ENCODE measurements around the gene WDR72. TPM values are rescaled to one million over a fixed set of nuclear protein-coding genes. Genes with fewer than 3 reads are reported as not detected.

The WDR72 gene
- total RNA-seq, 2 experiments from 2014 or later = not detected

- BruUV-seq (replicated peaks) = no TSS peak
- POLR2A ChIA-PET = no interaction called here
- no peaks in the 10 kb centered on the region for H3K36me3 ChIP-seq (ENCODE audit: insufficient read depth, low read length)
- intact Hi-C loops (cut with micrococcal nuclease; ENCODE audit: unreplicated experiment) = no loop called here
- no peaks in the 10 kb centered on the region for H3K9me3 ChIP-seq (ENCODE audit: low read length)
- TF ChIP-seq EZH2phosphoT487 (IDR thresholded peaks at IDR 0.05; ENCODE audit: borderline replicate concordance, low read depth, low read length) = no peak
- TF ChIP-seq, protein P1, sequence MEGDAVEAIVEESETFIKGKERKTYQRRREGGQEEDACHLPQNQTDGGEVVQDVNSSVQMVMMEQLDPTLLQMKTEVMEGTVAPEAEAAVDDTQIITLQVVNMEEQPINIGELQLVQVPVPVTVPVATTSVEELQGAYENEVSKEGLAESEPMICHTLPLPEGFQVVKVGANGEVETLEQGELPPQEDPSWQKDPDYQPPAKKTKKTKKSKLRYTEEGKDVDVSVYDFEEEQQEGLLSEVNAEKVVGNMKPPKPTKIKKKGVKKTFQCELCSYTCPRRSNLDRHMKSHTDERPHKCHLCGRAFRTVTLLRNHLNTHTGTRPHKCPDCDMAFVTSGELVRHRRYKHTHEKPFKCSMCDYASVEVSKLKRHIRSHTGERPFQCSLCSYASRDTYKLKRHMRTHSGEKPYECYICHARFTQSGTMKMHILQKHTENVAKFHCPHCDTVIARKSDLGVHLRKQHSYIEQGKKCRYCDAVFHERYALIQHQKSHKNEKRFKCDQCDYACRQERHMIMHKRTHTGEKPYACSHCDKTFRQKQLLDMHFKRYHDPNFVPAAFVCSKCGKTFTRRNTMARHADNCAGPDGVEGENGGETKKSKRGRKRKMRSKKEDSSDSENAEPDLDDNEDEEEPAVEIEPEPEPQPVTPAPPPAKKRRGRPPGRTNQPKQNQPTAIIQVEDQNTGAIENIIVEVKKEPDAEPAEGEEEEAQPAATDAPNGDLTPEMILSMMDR (conservative IDR thresholded peaks at IDR 0.05; ENCODE audit: low read length) = no peak
- H3K4me3 ChIP-seq (ENCODE audit: low read depth, low read length, poor library complexity, severe bottlenecking) = no peak overlapping the region
- H3K9me2 ChIP-seq (ENCODE audit: insufficient read depth, low read length) = no peaks in the 10 kb centered on the region
- H3K79me2 ChIP-seq (ENCODE audit: insufficient read depth, low read depth, low read length) = no peaks in the 10 kb centered on the region
- H3K4me1 ChIP-seq (ENCODE audit: insufficient read depth, low read length, poor library complexity, severe bottlenecking) = no peaks in the 10 kb centered on the region
- CTCF ChIA-PET (ENCODE audit: unreplicated experiment) = no interaction called here
- no peaks in the 10 kb centered on the region for H4K20me1 ChIP-seq (ENCODE audit: insufficient read depth, low read length)
- no peak overlapping the region for H2AFZ ChIP-seq (ENCODE audit: low read length)
- no peak overlapping the region for H3K27ac ChIP-seq (ENCODE audit: low read depth, low read length, poor library complexity, severe bottlenecking)
- DNase-seq (ENCODE audit: low spot score) = no peak
- no peak overlapping the region for H3K4me2 ChIP-seq (ENCODE audit: low read length)
These were observed 168.4 kb downstream of the WDR72 start for GRCh38 chr15:53591041-53591440.

- TF ChIP-seq, protein P1 (conservative IDR thresholded peaks at IDR 0.05; ENCODE audit: low read length) = no peak
- TF ChIP-seq EZH2phosphoT487 (IDR thresholded peaks at IDR 0.05; ENCODE audit: borderline replicate concordance, low read depth, low read length) = no peak
These were observed 169.1 kb downstream of the WDR72 start for GRCh38 chr15:53590380-53590779.

GRCh38 chr15:53589520-53590057, 169.9 kb downstream of the WDR72 start:
- DNase-seq (ENCODE audit: low spot score) = no peak
- Histone ChIP-seq H3K79me2 (ENCODE audit: insufficient read depth, low read depth, low read length) (no peaks in the 10 kb centered on the region), H3K4me3 (ENCODE audit: low read depth, low read length, poor library complexity, severe bottlenecking) (no peak overlapping the region), H3K27ac (ENCODE audit: low read depth, low read length, poor library complexity, severe bottlenecking) (no peak overlapping the region), H3K9me2 (ENCODE audit: insufficient read depth, low read length) (no peaks in the 10 kb centered on the region), H3K36me3 (ENCODE audit: insufficient read depth, low read length) (no peaks in the 10 kb centered on the region), H4K20me1 (ENCODE audit: insufficient read depth, low read length) (no peaks in the 10 kb centered on the region), H3K4me2 (ENCODE audit: low read length) (no peak overlapping the region), H3K9me3 (ENCODE audit: low read length) (no peaks in the 10 kb centered on the region), H3K4me1 (ENCODE audit: insufficient read depth, low read length, poor library complexity, severe bottlenecking) (no peaks in the 10 kb centered on the region), H2AFZ (ENCODE audit: low read length) (no peak overlapping the region)
- BruUV-seq (replicated peaks) = no TSS peak
- no peak for TF ChIP-seq EZH2phosphoT487 (IDR thresholded peaks at IDR 0.05; ENCODE audit: borderline replicate concordance, low read depth, low read length)
- TF ChIP-seq, protein P1 (conservative IDR thresholded peaks at IDR 0.05; ENCODE audit: low read length) = no peak
- ChIA-PET CTCF (ENCODE audit: unreplicated experiment) (no interaction called here), POLR2A (interaction anchor here (0.6 kb wide), 1 partner anchor 151 kb away, joined by 4 read pairs; no protein-coding TSS in a partner anchor)
- intact Hi-C loops (cut with micrococcal nuclease; ENCODE audit: unreplicated experiment) = no loop called here

More at GRCh38 chr15:53590380-53590779, 169.1 kb downstream of the WDR72 start:
- ChIA-PET CTCF (ENCODE audit: unreplicated experiment) (no interaction called here), POLR2A (interaction anchor here (0.6 kb wide), 1 partner anchor 151 kb away, joined by 4 read pairs; no protein-coding TSS in a partner anchor)
- no peaks in the 10 kb centered on the region for H3K36me3 ChIP-seq (ENCODE audit: insufficient read depth, low read length)
- no peak for DNase-seq (ENCODE audit: low spot score)
- H3K4me3 ChIP-seq (ENCODE audit: low read depth, low read length, poor library complexity, severe bottlenecking) = no peak overlapping the region
- no peaks in the 10 kb centered on the region for H3K4me1 ChIP-seq (ENCODE audit: insufficient read depth, low read length, poor library complexity, severe bottlenecking)
- H4K20me1 ChIP-seq (ENCODE audit: insufficient read depth, low read length) = no peaks in the 10 kb centered on the region
- H3K9me2 ChIP-seq (ENCODE audit: insufficient read depth, low read length) = no peaks in the 10 kb centered on the region
- BruUV-seq (replicated peaks) = no TSS peak
- H3K9me3 ChIP-seq (ENCODE audit: low read length) = no peaks in the 10 kb centered on the region
- no peak overlapping the region for H3K4me2 ChIP-seq (ENCODE audit: low read length)
- intact Hi-C loops (cut with micrococcal nuclease; ENCODE audit: unreplicated experiment) = no loop called here
- H2AFZ ChIP-seq (ENCODE audit: low read length) = no peak overlapping the region
- H3K27ac ChIP-seq (ENCODE audit: low read depth, low read length, poor library complexity, severe bottlenecking) = no peak overlapping the region
- H3K79me2 ChIP-seq (ENCODE audit: insufficient read depth, low read depth, low read length) = no peaks in the 10 kb centered on the region
